H9 (cell line): ENCODE data around the gene WT1. TPM values are rescaled to one million over a fixed set of nuclear protein-coding genes. Genes with fewer than 3 reads are reported as not detected.

Experiments used
- DNase-seq: peaks from one replicate; pipeline ENCODE4 v3.0.0-alpha.2; 2017
- H2AFZ ChIP-seq: one replicate; pipeline ENCODE4 v1.6.1; 2013; ENCODE audit warnings: mild to moderate bottlenecking, low read length, control low read depth, moderate library complexity
- H2AK5ac ChIP-seq: 2 replicates; pipeline ENCODE4 v1.6.1; 2013; ENCODE audit warnings: low read length, control low read depth, mixed read lengths; ENCODE audit not compliant: insufficient read length
- H2BK120ac ChIP-seq: one replicate; pipeline ENCODE4 v1.6.1; 2013; ENCODE audit warnings: low read depth, mild to moderate bottlenecking, low read length, control low read depth, inconsistent platforms; ENCODE audit not compliant: poor library complexity, severe bottlenecking
- H2BK12ac ChIP-seq: 2 replicates; pipeline ENCODE4 v1.6.1; 2013; ENCODE audit warnings: low read length, control low read depth, mixed read lengths, low read depth; ENCODE audit not compliant: insufficient read length
- H2BK15ac ChIP-seq: 2 replicates; pipeline ENCODE4 v1.6.1; 2013; ENCODE audit warnings: low read depth, low read length, control low read depth
- H2BK20ac ChIP-seq: one replicate; pipeline ENCODE4 v1.6.1; 2013; ENCODE audit warnings: low read depth, mild to moderate bottlenecking, low read length, control low read depth, inconsistent platforms; ENCODE audit not compliant: poor library complexity, severe bottlenecking
- H2BK5ac ChIP-seq: 2 replicates; pipeline ENCODE4 v1.6.1; 2013; ENCODE audit warnings: low read length, control low read depth, mixed read lengths; ENCODE audit not compliant: insufficient read length
- H3K14ac ChIP-seq: 2 replicates; pipeline ENCODE4 v1.6.1; 2013; ENCODE audit warnings: low read length, control low read depth; ENCODE audit not compliant: insufficient read depth
- H3K18ac ChIP-seq: 2 replicates; pipeline ENCODE4 v1.6.1; 2013; ENCODE audit warnings: low read depth, mild to moderate bottlenecking, mixed read lengths, low read length, control low read depth; ENCODE audit not compliant: insufficient read length
- H3K23ac ChIP-seq: 2 replicates; pipeline ENCODE4 v1.6.1; 2013; ENCODE audit warnings: low read length, control low read depth, mixed read lengths, low read depth; ENCODE audit not compliant: insufficient read length
- H3K23me2 ChIP-seq: 2 replicates; pipeline ENCODE4 v1.6.1; 2013; ENCODE audit warnings: low read depth, mild to moderate bottlenecking, mixed read lengths, low read length, control low read depth; ENCODE audit not compliant: insufficient read length, poor library complexity, severe bottlenecking
- H3K27ac ChIP-seq: 2 replicates; pipeline ENCODE4 v1.5.1; 2013; ENCODE audit warnings: low read length, control low read depth, mixed read lengths, low read depth; ENCODE audit not compliant: insufficient read length
- H3K27me3 ChIP-seq: 2 replicates; pipeline ENCODE4 v1.6.1; 2013; ENCODE audit warnings: low read length, control low read depth, inconsistent platforms; ENCODE audit not compliant: insufficient read depth
- H3K4ac ChIP-seq: 2 replicates; pipeline ENCODE4 v1.6.1; 2013; ENCODE audit warnings: low read depth, mild to moderate bottlenecking, control low read depth, inconsistent platforms, low read length, moderate library complexity
- H3K4me1 ChIP-seq: 2 replicates; pipeline ENCODE4 v1.6.1; 2013; ENCODE audit warnings: low read length, control low read depth, inconsistent platforms; ENCODE audit not compliant: insufficient read depth
- H3K4me2 ChIP-seq: 2 replicates; pipeline ENCODE4 v1.6.1; 2013; ENCODE audit warnings: low read length, control low read depth, mixed read lengths; ENCODE audit not compliant: insufficient read length, insufficient read depth
- H3K56ac ChIP-seq: 2 replicates; pipeline ENCODE4 v1.6.1; 2013; ENCODE audit warnings: low read depth, mild to moderate bottlenecking, mixed read lengths, low read length, control low read depth; ENCODE audit not compliant: insufficient read length
- H3K79me1 ChIP-seq: 2 replicates; pipeline ENCODE4 v1.6.1; 2013; ENCODE audit warnings: low read depth, mild to moderate bottlenecking, moderate library complexity, low read length, control low read depth, inconsistent platforms; ENCODE audit not compliant: insufficient read depth, poor library complexity, severe bottlenecking
- H3K79me2 ChIP-seq: 2 replicates; pipeline ENCODE4 v1.6.1; 2013; ENCODE audit warnings: low read length, control low read depth, inconsistent platforms; ENCODE audit not compliant: insufficient read depth
- H3K9ac ChIP-seq: 2 replicates; pipeline ENCODE4 v1.6.1; 2013; ENCODE audit warnings: low read length, control low read depth, mixed read lengths; ENCODE audit not compliant: insufficient read length; ENCODE audit errors: extremely low read depth
- H3K9me3 ChIP-seq: one replicate; pipeline ENCODE4 v1.6.1; 2013; ENCODE audit warnings: low read depth, low read length, inconsistent platforms; ENCODE audit not compliant: control insufficient read depth
- H3T11ph ChIP-seq: one replicate; pipeline ENCODE4 v1.6.1; 2013; ENCODE audit warnings: mild to moderate bottlenecking, low read length, control low read depth, inconsistent platforms
- H4K20me1 ChIP-seq: one replicate; pipeline ENCODE4 v1.6.1; 2013; ENCODE audit not compliant: control insufficient read depth, insufficient read length, insufficient read depth
- H4K5ac ChIP-seq: 2 replicates; pipeline ENCODE4 v1.6.1; 2013; ENCODE audit warnings: low read depth, mild to moderate bottlenecking, mixed read lengths, low read length, control low read depth; ENCODE audit not compliant: insufficient read length
- H4K8ac ChIP-seq: replicated peaks from 2 replicates; pipeline ENCODE4 v1.6.1; 2013; ENCODE audit warnings: low read length, control low read depth, mixed read lengths, low read depth; ENCODE audit not compliant: insufficient read length
- H4K91ac ChIP-seq: 2 replicates; pipeline ENCODE4 v1.6.1; 2013; ENCODE audit warnings: low read depth, mild to moderate bottlenecking, moderate library complexity, mixed read lengths, low read length, control low read depth; ENCODE audit not compliant: insufficient read length
- H3K27ac Mint-ChIP-seq, 3 experiments: 2 replicates in 2 of 3; 3 replicates in 1 of 3; pipeline ENCODE4 v1.8.0; 2020 to 2021; ENCODE audit warnings: mixed read lengths in 3 of 3, mild to moderate bottlenecking in 1 of 3, moderate library complexity in 1 of 3
- H3K27me3 Mint-ChIP-seq: 2 replicates; pipeline ENCODE4 v1.8.0; 2021; ENCODE audit warnings: low read depth, mild to moderate bottlenecking, moderate library complexity, mixed read lengths
- H3K36me3 Mint-ChIP-seq, 3 experiments: 2 replicates in 2 of 3; 3 replicates in 1 of 3; pipeline ENCODE4 v1.8.0; 2020 to 2021; ENCODE audit warnings: low read depth in 3 of 3, mixed read lengths in 3 of 3; ENCODE audit not compliant: insufficient read depth in 1 of 3
- H3K4me1 Mint-ChIP-seq, 2 experiments: 2 replicates each; pipeline ENCODE4 v1.8.0; 2020; ENCODE audit warnings: mixed read lengths in 2 of 2
- H3K4me3 Mint-ChIP-seq, 2 experiments: 2 replicates in 1 of 2; 3 replicates in 1 of 2; pipeline ENCODE4 v1.8.0; 2020 to 2021; ENCODE audit warnings: mild to moderate bottlenecking in 2 of 2, mixed read lengths in 2 of 2, moderate library complexity in 1 of 2
- H3K9me3 Mint-ChIP-seq, 2 experiments: 2 replicates in 1 of 2; 3 replicates in 1 of 2; pipeline ENCODE4 v1.8.0; 2020; ENCODE audit warnings: mild to moderate bottlenecking in 2 of 2, mixed read lengths in 2 of 2, moderate library complexity in 1 of 2
- CTCF ChIP-seq: fragments of 200-600 bp; sonication (generic); conservative IDR thresholded peaks from 3 replicates; pipeline ENCODE4 v1.8.0; 2021; ENCODE audit warnings: antibody characterized with exemption, mild to moderate bottlenecking
- WGBS: extraction: QIAGEN DNeasy Blood & Tissue Kit; methylation state at CpG from one replicate; pipeline ENCODE4 v1.1.7; 2013; ENCODE audit warnings: missing lambda C conversion rate, low lambda C conversion rate, mixed read lengths; ENCODE audit not compliant: insufficient read length; ENCODE audit errors: extremely low coverage; 5-methylcytosine and 5-hydroxymethylcytosine counted together
- total RNA-seq: library from RNA; stranded (reverse); gene quantifications from 2 replicates; pipeline ENCODE4 v1.2.1, GENCODE V29; 2021

Gene WT1
- total RNA-seq, 1 experiment from 2014 or later, result 0.20 TPM

GRCh38 chr11:32421992-32422391, 13.3 kb downstream of the WT1 start:
- Mint-ChIP-seq H3K27me3 (peaks cover 58% of the 10 kb centered on the region), H3K4me1 (peaks cover 29 to 35% of the 10 kb centered on the region in 2 experiments), H3K9me3 (peaks cover 0 to 2% of the 10 kb centered on the region in 2 experiments; a peak in 1 of 5 replicates), H3K27ac (no peak overlapping the region), H3K4me3 (no peak overlapping the region), H3K36me3 (no peaks in the 10 kb centered on the region; a peak in 1 of 7 replicates)
- no peak overlapping the region for H3K9ac ChIP-seq
- H2AK5ac ChIP-seq, result no peak overlapping the region
- H3K4ac ChIP-seq, result no peak overlapping the region
- H3K79me1 ChIP-seq, result no peaks in the 10 kb centered on the region
- H4K91ac ChIP-seq, result no peak overlapping the region
- H3K23ac ChIP-seq, result no peak overlapping the region
- H4K5ac ChIP-seq, result no peak overlapping the region
- H4K8ac ChIP-seq, result no peak overlapping the region
- no peak overlapping the region for H3T11ph ChIP-seq
- no peak overlapping the region for H2AFZ ChIP-seq
- no peaks in the 10 kb centered on the region for H3K79me2 ChIP-seq
- no peak overlapping the region for H3K27ac ChIP-seq
- H3K18ac ChIP-seq, result no peak overlapping the region
- WGBS, result no CpG with 5 or more reads among the region's 2 CpGs
- no peaks in the 10 kb centered on the region for H3K9me3 ChIP-seq
- H3K23me2 ChIP-seq, result peaks cover 6% of the 10 kb centered on the region
- no peak overlapping the region for H2BK15ac ChIP-seq
- H3K4me2 ChIP-seq, result no peak overlapping the region
- no peak for DNase-seq
- H2BK12ac ChIP-seq, result no peak overlapping the region
- H2BK120ac ChIP-seq, result no peak overlapping the region
- H4K20me1 ChIP-seq, result no peaks in the 10 kb centered on the region
- TF ChIP-seq CTCF, result no peak
- H3K56ac ChIP-seq, result no peak overlapping the region
- H2BK5ac ChIP-seq, result no peak overlapping the region
- H3K27me3 ChIP-seq, result peaks cover 19% of the 10 kb centered on the region
- H3K14ac ChIP-seq, result no peak overlapping the region
- peaks cover 5% of the 10 kb centered on the region; the same call in 1 of the 2 replicates for H3K4me1 ChIP-seq
- no peak overlapping the region for H2BK20ac ChIP-seq
